Measurements from ENCODE around the gene THSD4.

THSD4 gene

DNA sequence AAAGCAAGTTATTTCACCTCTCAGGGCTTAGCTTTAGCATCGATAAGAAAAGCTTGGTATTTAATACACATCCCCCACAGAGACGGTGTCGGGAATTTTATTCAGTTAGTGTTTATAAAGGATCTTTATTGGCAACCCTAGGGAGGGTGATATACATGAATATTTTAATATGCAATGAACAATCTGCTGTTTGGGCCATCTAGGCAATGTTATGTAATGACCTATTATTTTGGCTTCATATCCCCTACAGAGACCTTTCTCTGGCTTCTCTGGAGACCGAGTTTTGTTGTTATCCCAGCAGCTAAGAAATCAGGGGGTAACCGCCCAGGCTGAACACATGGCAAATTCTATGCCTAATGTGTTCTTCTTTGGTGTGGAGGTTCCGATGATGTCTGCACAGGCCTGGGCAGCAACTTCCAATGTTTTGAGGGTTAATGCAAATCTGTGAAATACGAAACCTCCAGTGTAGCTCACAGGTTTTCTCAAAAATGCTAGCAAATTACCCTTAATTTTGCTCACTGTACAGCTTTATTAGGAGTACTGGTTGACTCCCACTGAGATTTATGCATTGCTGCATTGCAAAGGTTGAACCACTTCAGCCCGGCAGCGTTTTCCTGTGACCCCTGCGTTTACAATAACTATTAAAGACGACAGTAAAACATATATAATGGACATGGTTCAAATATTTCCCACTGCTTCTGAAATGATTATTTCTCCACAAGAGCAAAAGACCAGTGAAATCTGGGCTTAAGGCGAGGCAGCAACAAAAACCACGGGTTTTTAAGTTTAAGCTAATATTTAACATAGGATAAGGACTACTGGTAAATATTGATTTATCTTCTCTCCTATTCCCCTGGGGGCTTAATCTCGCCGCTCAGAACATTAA, 396.8 kb downstream of the THSD4 start:
- TF ChIP-seq, protein P1, sequence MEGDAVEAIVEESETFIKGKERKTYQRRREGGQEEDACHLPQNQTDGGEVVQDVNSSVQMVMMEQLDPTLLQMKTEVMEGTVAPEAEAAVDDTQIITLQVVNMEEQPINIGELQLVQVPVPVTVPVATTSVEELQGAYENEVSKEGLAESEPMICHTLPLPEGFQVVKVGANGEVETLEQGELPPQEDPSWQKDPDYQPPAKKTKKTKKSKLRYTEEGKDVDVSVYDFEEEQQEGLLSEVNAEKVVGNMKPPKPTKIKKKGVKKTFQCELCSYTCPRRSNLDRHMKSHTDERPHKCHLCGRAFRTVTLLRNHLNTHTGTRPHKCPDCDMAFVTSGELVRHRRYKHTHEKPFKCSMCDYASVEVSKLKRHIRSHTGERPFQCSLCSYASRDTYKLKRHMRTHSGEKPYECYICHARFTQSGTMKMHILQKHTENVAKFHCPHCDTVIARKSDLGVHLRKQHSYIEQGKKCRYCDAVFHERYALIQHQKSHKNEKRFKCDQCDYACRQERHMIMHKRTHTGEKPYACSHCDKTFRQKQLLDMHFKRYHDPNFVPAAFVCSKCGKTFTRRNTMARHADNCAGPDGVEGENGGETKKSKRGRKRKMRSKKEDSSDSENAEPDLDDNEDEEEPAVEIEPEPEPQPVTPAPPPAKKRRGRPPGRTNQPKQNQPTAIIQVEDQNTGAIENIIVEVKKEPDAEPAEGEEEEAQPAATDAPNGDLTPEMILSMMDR (conservative IDR thresholded peaks at IDR 0.05; ENCODE audit: low read depth, low read length) = no peak
- H3K4me3 ChIP-seq (ENCODE audit: low read length) = no peak overlapping the region
- DNase-seq (ENCODE audit: low read depth) = no peak

DNA sequence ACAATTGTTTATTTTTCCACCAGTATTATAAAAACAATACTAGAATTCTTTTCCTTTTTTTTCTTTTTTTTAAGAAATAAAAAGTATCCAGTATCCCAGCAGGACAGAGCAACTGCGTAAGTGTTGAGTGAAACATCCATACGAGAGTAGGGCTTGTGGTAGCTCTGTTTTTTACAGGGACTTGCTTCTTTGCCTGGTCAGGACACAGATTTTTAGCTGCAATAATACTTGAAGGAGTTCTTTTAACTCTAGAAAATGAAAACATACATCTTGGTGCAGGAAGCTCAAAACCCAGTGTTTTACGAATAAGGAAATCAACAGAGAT, 397.4 kb downstream of the THSD4 start:
- TF ChIP-seq, protein P1 (conservative IDR thresholded peaks at IDR 0.05; ENCODE audit: low read depth, low read length) = no peak
- no peak overlapping the region for H3K4me3 ChIP-seq (ENCODE audit: low read length)
- DNase-seq (ENCODE audit: low read depth) = no peak

DNA sequence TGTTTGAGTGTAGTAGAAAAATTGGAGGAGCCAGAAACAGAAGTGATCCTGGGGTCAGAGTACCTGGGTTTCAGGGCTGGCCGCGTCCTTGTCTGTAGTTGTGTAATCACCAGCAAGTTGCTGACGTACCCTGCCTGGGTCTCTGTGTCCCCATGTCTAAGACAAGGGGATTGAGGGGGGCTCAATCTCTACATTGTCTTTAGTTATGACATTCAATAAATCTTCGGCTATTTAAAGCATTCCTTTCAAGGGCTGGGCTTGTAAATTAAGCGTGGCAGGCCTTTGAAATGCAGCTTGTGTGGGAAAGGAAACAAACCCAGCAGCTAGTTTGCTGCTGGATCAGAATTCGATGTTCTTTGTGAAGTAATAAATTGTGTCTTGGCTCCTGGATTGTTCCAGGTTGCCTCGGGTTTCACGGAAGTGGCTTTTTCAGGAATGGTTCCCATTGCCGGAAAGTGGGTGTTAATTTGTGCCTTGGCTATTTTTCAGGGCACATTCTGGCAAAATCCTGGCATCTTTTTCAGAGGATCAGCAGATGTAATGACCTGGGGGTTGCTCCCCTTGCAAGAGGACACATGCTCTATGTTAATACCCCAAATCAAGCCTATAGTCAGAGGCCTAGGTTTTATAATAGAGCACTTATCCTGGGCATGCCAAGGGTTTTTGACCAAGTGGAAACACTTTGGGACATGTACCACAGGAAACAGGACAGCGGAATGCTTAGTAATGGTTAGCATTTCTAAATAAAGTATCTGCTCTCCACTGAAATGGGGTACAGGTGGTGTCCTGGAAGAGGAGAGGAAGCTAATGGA, 400.3 kb downstream of the THSD4 start:
- DNase-seq (ENCODE audit: low read depth) = no peak
- H3K4me3 ChIP-seq (ENCODE audit: low read length) = no peak overlapping the region
- TF ChIP-seq, protein P1 (conservative IDR thresholded peaks at IDR 0.05; ENCODE audit: low read depth, low read length) = no peak

DNA sequence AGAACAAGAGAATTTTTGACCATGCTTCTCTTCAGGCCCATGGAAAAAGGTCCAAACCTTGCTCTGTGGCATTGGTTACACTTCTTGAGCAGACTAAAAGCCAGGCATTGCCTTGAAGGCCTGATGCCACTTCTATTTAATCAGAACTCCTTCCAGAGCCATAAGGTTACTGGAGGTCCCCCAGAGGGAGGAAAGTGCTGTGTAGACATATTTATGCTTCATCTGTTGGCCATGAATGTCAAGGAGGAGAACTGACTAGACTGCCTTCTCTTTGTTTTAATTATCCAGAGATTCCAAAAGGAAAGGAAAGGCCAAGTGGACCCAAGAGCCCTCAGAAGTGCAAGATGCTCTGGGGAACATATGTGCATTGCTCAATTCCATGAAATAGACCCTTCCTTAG, 402.5 kb downstream of the THSD4 start:
- no peak for DNase-seq (ENCODE audit: low read depth)
- TF ChIP-seq, protein P1 (conservative IDR thresholded peaks at IDR 0.05; ENCODE audit: low read depth, low read length) = no peak
- H3K4me3 ChIP-seq (ENCODE audit: low read length) = no peak overlapping the region

DNA sequence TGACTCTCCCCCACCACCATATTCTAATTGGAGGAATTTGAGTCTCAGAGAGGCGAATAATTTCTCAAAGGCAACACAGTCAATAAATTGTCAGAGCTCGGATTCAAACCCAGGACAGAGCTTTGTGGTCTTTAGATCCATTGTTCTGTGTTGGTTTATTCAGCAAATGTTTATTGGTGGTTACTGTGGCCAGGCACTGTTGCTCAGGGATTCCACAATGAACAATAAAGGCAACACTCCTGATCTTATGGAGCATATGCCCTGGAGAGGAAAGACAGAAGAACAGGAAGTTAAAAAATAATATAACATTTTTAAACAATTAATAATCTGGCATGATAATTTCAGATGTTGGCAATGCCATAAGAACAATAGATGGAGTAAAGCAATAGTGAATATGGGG, 403.4 kb downstream of the THSD4 start:
- TF ChIP-seq, protein P1 (conservative IDR thresholded peaks at IDR 0.05; ENCODE audit: low read depth, low read length) = no peak
- DNase-seq (ENCODE audit: low read depth) = no peak
- no peak overlapping the region for H3K4me3 ChIP-seq (ENCODE audit: low read length)

DNA sequence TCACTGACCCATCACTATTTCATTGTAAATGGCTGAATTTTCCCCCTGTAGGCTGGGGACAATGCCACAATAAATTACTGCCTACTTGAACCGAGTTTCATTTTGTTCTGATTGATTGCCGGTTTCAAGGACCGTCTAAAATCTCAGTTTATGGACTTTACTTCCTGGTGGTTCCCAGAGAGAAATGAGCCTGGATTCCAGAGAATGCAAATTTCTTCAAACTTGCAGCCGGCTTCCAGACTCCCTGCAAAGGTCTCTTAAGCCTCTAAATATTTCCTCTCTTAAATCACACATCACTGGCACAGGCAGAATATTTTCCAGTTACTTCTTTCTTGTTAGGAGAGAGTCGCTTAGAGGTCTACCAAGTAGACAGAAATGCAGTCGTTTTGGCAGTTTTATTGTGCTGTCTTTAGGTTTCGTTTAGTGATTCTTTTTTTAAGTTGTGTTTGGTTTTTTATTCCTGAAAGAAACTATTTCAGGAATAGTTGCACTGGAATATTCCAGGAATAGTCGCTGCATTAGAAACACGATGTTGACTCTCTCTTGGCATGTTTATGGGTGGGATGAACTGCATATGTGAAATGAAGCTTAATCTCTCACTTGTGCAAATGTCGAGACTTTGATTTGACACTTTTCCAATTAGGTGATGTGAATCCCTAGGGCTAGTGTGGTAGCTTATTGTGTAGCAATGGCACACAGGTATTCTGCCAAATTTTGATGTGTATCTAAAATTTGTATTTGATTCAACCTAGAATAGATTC, 411.0 kb downstream of the THSD4 start:
- peak; percentile 18 for DNase-seq (ENCODE audit: low read depth)
- TF ChIP-seq, protein P1 (conservative IDR thresholded peaks at IDR 0.05; ENCODE audit: low read depth, low read length) = no peak
- no peak overlapping the region for H3K4me3 ChIP-seq (ENCODE audit: low read length)

All from retinal pigment epithelial cell (primary cell).